B cell (primary cell): ENCODE measurements around the gene POM121.
"Not testable (repeated sequence)": the region's sequence is repeated elsewhere in the genome, so short reads cannot be mapped to it uniquely, and the experiment has no call there.

Experiments
- EZH2 ChIP-seq: IDR thresholded peaks from 2 replicates; pipeline ENCODE4 v1.6.1; 2012; ENCODE audit warnings: borderline replicate concordance, low read depth, mild to moderate bottlenecking, moderate library complexity, low read length; ENCODE audit not compliant: insufficient read depth, poor library complexity, severe bottlenecking
- TF ChIP-seq, protein P1 (sequence below): fragments of 200-600 bp; IDR thresholded peaks from one replicate; pipeline ENCODE4 v1.8.0; 2022; ENCODE audit warnings: antibody characterized with exemption, mild to moderate bottlenecking

- TF ChIP-seq, protein P1, sequence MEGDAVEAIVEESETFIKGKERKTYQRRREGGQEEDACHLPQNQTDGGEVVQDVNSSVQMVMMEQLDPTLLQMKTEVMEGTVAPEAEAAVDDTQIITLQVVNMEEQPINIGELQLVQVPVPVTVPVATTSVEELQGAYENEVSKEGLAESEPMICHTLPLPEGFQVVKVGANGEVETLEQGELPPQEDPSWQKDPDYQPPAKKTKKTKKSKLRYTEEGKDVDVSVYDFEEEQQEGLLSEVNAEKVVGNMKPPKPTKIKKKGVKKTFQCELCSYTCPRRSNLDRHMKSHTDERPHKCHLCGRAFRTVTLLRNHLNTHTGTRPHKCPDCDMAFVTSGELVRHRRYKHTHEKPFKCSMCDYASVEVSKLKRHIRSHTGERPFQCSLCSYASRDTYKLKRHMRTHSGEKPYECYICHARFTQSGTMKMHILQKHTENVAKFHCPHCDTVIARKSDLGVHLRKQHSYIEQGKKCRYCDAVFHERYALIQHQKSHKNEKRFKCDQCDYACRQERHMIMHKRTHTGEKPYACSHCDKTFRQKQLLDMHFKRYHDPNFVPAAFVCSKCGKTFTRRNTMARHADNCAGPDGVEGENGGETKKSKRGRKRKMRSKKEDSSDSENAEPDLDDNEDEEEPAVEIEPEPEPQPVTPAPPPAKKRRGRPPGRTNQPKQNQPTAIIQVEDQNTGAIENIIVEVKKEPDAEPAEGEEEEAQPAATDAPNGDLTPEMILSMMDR = not testable (repeated sequence)
- not testable (repeated sequence) for TF ChIP-seq EZH2
Measured at GRCh38 chr7:72942022-72942705, 17.3 kb downstream of the POM121 start.
